Fibroblast of skin of right quadriceps (primary cell): Measurements from ENCODE around the gene CDC42SE1.
A peak's percentile ranks its signal among the peaks of the same experiment; 100 is the strongest.

Source experiments
- DNase-seq: peaks from one replicate; pipeline ENCODE4 v3.0.0-alpha.2; 2013

The CDC42SE1 gene

DNA sequence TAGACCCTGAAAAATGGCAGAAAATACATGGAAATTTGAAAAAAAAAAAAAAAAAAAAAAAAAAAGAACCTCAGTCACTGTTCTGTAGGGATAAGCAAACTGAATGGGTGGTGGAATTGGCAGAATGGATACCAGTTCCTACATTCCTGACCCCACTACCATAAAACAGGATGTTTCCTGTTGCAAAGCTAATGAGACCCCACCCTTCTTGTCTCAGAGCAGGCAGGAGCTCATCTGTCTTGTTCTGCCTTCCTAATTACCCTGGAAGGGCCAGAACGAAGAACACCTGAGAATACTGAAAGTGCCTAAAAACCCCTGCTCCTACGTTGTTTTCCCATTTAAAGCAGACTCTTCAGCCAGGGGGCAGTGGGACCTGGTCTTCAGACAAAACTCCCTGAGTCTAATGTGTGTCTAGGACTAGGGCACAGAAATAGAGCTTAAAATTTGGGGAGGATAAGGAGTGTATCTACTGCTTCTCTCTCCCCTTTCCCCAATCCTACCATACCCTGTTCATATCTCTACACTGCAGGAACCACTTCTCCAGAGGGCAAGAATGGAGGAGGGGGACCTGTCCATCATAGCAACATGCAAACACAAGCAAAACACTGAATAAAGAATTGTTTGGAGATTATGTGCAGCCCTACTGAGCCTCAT is 7.9 kb downstream of the CDC42SE1 start:
- no peak for DNase-seq

DNA sequence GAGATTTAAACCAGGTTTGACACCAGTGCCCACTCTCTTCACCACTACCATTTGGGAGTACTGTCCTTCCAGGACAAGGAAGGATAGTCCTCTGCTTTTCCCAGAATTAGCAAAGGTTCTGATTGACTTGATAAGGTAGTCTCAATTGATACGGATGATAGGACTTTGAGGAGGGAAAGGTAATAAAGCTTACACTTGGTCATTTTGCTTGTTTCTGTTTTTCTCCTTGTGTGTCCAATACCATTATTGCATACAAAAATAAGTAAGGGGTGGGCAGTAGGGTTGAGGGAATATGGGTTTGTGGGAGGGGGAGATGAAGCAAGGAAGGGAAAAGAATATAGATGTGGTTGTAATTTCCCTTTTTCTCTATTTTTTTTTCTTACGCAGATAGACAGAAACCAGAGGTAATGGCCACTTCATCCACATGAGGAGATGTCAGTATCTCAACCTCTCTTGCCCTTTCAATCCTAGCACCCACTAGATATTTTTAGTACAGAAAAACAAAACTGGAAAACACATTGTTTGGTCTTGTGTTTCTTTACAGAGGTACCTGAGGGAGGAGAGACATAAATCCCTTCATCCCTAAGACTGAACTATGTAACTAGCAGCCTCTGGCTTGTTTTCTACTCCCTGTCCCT is 9.3 kb downstream of the CDC42SE1 start:
- no peak for DNase-seq

DNA sequence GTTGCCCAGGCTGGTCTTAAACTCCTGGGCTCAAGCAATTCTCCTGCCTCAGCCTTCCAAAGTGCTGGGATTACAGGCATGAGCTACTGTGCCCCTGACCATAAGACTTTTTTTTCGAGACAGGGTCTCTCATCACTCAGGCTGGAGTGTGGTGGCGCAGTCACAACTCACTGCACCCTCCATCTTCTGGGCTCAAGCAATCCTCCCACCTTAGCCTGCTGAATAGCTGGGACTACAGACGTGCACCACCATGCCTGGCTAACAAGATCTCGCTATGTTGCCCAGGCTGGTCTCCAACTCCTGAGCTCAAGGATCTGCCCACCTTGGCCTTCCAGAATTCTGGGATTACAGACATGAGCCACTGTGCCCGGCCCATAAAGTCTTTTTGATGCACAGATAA is 10.0 kb downstream of the CDC42SE1 start:
- DNase-seq, result no peak

DNA sequence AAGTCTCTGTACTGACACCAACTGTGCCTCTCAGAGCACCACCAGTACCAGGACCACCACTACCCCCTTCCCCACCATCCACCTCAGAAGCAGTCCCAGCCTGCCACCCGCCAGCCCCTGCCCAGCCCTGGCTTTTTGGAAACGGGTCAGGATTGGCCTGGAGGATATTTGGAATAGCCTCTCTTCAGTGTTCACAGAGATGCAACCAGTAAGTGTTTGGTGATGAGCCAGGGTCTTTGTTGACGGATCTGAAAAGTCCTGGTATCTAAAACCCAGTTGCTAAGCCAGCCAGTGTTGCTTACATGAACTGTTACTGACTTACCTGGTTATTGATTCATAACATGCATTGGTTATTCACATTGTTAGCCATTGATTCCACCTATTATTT is 10.8 kb downstream of the CDC42SE1 start:
- no peak for DNase-seq

DNA sequence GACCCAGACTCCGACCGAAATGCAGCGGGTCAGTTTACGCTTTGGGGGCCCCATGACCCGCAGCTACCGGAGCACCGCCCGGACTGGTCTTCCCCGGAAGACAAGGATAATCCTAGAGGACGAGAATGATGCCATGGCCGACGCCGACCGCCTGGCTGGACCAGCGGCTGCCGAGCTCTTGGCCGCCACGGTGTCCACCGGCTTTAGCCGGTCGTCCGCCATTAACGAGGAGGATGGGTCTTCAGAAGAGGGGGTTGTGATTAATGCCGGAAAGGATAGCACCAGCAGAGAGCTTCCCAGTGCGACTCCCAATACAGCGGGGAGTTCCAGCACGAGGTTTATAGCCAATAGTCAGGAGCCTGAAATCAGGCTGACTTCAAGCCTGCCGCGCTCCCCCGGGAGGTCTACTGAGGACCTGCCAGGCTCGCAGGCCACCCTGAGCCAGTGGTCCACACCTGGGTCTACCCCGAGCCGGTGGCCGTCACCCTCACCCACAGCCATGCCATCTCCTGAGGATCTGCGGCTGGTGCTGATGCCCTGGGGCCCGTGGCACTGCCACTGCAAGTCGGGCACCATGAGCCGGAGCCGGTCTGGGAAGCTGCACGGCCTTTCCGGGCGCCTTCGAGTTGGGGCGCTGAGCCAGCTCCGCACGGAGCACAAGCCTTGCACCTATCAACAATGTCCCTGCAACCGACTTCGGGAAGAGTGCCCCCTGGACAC is 11.3 kb downstream of the CDC42SE1 start:
- peak; percentile 62 for DNase-seq

DNA sequence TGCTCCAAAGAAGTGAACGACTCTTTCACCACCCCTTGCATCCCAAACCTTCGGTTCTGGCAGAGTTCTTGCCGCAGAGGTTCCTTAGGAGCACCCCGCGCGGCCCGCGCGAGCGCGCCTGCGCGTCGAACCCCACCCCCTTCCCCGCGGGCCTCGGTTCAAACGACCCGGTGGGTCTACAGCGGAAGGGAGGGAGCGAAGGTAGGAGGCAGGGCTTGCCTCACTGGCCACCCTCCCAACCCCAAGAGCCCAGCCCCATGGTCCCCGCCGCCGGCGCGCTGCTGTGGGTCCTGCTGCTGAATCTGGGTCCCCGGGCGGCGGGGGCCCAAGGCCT is 11.9 kb downstream of the CDC42SE1 start, which contains the start of gene C1orf56:
TSS of gene C1orf56 (plus strand) at position 161 of the 334 bp plus-strand sequence. CDS start at position 258, 97 bp downstream.
- DNase-seq, result peak; percentile 62

DNA sequence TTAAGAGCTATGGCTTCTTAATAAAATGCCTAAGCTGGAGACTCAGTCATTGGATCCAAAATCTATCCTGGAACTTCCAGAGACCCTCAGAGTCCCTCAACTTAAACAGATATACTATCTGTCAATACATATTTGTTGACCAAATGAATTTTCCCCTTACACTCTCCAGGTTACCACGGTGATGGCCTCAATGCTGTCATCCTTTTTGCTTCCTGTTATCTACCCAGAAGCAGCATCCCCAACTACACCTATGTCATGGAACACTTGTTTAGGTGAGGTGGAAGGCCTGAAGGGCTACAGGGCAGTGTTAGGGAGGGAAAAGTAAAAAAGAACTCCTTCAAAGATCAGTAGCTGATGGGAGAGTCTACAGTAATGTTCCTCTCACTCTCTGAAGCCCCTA is 16.3 kb downstream of the CDC42SE1 start:
- DNase-seq, result no peak

DNA sequence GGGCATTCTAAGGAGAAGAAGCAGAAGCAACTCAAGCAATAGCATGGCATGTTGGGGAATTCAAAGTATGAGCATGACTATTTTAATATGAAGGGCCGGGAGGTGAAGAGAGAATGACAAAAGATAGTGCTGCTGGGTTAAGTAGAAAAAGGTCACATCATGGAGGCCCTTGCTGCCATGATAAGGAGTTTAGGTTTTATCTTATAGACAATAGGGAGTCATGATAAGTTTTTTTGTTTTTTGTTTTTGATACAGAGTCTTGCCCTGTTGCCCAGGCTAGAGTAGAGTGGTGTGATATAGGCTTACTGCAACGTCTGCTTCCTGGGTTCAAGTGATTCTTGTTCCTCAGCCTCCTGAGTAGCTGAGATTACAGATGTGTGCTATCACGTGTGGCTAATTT is 19.9 kb downstream of the CDC42SE1 start:
- DNase-seq, result no peak

DNA sequence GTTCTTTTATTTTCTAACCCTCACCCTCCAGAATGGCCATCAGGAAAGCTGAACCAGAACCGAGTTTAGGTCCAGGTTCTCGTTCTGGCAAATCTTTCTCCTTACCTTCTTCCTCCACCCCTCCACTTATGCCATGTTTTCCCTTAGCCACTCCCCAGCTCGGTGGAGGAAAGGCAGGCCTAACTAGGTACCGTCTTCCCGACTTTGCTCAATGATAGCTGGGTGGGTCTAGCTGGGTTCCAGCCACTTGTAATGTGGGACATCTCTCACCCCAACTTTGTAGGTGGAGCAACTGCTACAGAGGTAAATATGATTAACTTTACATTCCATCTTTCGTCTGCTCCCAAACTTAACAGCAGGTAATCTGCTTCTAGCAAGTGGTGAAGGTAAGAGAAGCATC is 22.4 kb downstream of the CDC42SE1 start:
- DNase-seq, result no peak

DNA sequence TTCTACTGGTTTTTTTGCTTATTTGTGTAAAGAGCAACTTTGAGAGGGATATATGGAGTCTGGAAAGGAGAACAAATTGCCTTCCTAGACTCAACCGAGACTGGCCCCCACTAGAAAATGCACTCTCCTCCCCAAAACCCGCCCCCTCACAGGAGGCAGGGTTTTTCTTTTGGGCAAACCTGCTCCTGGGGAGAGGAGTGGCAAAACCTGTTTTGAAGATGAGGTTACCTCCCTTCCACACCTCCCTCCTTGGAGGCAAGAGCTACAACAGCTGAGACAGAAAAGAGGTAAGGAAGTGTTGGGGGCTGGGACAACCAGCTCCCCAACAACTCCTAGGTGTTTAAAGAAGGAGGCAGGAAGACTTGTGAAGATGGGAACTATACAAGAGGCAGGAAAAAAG is 23.1 kb downstream of the CDC42SE1 start, which contains the start of gene BNIPL:
TSS of gene BNIPL (plus strand) at position 231 of the 400 bp plus-strand sequence. CDS start at position 371, 140 bp downstream.
- DNase-seq, result no peak

DNA sequence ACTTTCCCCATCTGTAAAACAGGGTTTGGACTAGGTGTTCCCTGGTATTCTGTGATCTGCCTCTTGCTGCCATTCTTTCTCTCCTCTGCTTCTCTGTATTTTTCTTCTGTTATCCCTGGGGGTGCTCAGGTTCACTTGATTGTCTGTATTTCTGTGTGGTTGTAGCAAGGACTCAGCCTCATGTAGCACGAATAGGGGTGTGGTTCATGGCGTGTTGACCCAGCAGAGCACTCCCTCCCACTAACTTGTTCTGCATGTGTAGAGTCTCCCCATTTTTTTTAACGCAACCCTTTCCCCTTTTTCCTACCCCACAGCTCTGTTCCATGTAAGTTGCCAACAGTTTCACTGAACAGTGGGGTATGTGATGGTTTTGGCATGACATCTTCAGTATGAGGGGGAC is 24.3 kb downstream of the CDC42SE1 start:
- DNase-seq, result no peak

DNA sequence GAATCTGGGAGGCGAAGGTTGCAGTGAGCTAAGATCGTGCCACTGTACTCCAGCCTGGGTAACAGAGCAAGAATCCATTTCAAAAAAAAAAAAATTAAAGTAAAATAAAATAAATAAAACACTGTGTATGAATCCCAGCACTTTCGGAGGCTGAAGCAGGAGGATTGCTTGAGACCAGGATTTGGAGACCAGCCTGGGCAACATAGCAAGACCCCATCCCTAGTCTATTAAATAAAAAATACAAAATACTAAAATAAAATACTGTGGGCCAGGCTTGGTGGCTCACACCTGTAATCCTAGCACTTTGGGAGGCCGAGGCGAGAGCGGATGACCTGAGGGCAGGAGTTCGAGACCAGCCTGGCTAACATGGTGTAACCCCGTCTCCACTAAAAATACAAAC is 27.3 kb downstream of the CDC42SE1 start:
- no peak for DNase-seq

DNA sequence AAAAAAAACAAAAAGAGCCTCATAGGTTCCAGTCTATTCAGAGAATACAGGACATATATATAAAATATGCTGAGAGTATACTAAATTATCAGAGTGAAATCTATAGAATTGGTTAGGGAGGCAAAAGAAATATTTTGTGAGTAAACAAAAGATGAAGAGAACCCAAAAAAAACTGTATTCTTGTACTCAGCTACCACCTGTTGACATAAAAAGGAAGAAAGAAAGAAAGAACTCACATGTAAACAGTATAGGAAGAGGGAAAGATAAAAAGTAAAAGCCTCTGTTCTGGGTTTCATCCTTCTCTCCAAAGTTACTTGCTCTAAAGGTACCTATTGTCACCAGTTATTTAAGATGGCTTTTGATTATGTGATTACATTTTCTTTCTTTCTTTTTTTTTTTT is 33.0 kb downstream of the CDC42SE1 start:
- no peak for DNase-seq

DNA sequence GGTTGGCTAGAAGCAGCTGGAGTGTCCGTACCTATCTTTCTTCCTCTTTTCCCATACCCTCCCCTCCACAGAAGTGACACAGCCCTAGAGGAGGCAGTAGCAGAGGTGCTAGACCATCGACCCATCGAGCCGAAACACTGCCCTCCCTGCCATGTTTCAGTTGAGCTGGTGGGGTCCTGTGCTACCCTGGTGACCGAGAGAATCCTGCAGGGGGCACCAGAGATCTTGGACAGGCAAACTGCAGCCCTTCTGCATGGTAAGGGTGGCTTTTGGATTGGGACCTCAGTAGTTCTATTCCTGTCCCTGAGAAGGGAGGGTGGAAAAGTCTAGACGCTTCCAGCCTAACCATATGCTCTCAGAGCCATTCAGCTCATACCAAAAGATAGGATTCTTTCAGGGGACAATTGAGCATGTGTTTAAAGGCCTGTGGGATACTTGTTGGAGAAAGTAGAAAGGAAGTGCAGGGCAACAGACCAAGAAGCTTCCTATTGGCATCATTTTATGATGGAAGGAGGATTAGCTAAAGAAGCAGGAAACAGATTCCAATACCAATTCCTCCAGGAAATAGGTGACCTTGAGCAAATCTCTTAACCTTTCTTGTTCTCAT is 34.8 kb downstream of the CDC42SE1 start:
- peak; percentile 55 for DNase-seq

DNA sequence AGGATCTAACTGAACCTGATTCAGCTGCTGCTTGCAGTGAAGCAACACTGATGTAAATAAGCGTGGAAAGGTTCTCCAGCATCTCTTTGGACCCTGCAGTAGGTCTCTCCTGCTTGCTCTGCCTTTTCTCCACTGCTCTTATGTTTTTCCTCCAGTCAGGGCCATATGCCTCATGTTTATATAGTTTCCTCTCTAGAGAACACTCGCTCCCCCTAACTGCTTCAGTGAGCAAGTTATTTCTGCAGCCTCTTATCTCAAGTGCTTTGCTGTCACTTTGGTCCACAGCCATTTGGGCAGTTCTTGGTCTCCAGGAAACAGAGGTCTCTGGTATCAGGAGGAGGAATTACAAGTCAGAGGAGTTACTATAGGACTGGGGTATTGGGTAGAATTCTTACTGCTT is 45.9 kb downstream of the CDC42SE1 start:
- no peak for DNase-seq

DNA sequence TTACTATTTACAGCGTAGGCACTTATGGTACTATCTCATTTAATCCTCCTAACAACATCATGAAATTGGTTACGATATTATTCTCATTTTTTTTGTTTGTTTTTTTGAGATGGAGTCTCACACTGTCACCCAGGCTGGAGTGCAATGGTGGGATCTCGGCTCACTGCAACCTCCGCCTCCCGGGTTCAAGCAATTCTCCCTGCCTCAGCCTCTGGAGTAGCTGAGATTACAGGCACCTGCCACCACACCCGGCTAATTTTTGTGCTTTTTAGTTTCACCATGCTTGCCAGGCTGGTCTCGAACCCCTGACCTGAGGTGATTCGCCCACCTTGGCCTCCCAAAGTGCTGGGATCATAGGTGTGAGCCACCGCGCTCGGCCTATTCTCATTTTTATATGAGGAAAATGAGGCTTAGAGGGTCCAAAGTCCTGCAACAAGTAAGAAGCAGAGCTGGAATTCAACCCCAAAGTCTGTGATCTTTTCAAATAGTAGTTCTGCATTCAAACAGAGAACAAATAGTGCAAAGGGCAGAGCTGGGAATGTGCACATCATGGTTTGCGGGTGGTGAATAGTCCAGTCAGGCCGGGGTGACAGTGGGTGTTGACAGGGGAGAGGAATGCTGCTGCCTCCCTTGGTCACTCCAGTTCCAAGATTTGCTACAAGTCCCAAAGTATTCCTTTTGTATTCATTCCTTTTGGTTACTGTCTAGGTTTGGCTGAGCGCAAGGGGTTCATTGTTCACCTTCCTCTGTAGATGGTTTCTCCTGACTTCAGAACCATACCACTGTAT is 46.5 kb downstream of the CDC42SE1 start:
- no peak for DNase-seq

DNA sequence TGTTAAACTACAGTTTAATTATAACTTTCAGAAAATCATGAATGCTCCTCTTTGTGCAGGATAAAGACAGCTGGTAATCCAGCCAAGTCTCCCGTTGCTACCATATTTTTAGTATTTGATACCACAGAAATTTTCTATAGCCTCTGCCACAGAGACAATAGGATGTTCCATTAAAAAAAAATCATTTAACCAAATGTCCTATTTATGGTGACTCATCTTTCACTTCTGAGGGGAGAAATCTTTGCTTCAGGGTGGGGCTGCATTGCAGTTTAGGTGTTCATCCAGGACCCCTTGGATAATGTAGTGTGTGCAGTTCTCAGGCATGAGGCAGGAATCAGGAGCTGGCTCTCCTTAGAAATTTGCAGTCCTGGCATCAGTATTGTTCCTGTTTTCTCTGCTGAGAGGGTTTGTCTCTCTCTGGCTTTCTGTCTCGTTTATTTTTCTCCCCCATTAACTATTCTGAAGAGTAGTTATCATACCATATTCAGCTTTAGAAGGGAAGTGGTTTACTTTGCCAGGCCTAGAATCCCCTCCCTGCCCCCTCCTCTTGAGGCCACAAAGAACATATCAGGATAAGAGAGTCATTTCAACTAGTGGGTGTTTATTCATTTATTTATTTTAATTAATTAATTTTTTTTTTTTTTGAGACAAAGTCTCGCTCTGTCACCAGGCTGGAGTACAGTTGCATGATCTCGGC is 48.1 kb downstream of the CDC42SE1 start:
- DNase-seq, result no peak

DNA sequence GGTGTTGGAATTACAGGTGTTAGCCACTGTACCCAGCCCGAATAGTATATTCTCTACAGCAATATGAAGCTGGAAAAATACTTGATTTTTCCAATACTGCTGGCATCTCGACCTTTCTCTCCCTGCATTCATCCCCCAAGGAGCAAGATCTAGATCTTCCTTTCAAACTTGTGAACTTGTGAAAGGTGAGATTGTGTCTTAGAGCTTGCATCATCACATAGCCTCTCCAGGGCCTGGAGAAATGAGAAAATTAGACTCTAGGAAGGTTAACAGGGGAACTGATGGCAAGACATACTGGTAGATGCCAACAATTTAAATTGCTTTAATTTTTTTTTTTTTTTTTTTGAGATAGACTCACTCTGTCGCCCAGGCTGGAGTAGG is 49.1 kb downstream of the CDC42SE1 start:
- DNase-seq, result no peak

DNA sequence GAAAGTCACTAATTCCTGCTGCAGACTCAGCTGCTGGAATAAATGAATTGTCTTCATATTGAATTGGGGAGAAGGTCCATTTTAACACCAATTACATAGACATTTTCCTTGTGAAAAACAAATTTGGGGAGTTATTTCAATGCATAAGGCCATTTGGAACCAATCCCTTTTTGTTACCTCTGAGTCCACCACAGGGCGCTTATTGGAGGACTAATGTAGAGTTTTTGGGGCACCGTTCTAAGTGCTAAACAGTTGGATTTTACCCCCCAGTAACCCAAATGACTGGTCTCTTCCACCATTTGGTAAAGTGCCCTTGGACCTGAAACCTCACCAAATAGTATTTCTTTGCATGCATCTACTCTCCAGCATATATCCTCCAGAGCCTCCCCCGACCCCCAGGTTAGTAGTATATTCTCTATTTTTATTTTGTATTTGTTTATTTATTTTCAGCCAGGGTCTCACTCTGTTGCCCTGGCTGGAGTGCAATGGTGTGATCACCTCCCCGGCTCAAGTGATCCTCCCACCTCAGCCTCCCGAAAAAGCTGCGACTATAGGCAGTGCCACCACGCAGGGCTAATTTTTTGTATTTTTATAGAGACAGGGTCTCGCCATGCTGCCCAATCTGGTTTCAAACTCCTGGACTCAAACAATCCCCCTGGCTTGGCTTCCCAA is 49.6 kb downstream of the CDC42SE1 start:
- no peak for DNase-seq

DNA sequence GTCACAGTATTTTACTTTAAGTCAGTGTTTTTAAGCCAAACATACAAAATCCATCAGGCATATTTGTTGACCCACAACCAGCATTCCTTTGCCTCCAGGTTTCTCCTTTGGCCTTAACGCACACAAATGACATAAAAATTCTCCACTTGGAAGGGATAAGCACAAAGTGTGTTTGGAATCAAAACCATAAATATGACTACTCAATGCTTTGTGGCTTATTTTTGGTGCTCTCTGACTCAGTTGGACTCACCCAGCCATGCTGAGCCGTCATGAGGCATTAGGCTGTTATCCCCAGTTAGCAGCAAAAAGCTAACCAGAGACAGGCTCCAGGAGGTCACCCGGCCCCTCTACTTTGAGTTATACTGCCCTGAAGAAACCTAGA is 50.2 kb downstream of the CDC42SE1 start:
- peak; percentile 48 for DNase-seq
